GM18520 (cell line): ENCODE measurements around the gene SGPL1.
"Not testable (repeated sequence)": the region's sequence is repeated elsewhere in the genome, so short reads cannot be mapped to it uniquely, and the experiment has no call there.

ENCODE experiments used
- ATAC-seq: cut with Tn5 transposase; IDR thresholded peaks from one replicate; pipeline ENCODE4 v1.9.1; 2021; ENCODE audit not compliant: unreplicated experiment

Gene SGPL1

GRCh38 chr10:70918851-70919530, 103.2 kb downstream of the SGPL1 start:
- no peak for ATAC-seq

- ATAC-seq: not testable (repeated sequence)
These were observed 104.2 kb downstream of the SGPL1 start for GRCh38 chr10:70919906-70920305.

GRCh38 chr10:70920519-70920918, 104.8 kb downstream of the SGPL1 start:
- ATAC-seq: no peak

GRCh38 chr10:70921285-70921684, 105.5 kb downstream of the SGPL1 start:
- ATAC-seq: no peak

- no peak for ATAC-seq
These were observed 107.9 kb downstream of the SGPL1 start for GRCh38 chr10:70923696-70924095.

GRCh38 chr10:70925377-70926225, 109.9 kb downstream of the SGPL1 start:
- no peak for ATAC-seq

GRCh38 chr10:70926226-70927000, 110.7 kb downstream of the SGPL1 start:
- ATAC-seq: no peak

- ATAC-seq: no peak
These were observed 111.6 kb downstream of the SGPL1 start for GRCh38 chr10:70927189-70927943.

- ATAC-seq: no peak
These were observed 112.4 kb downstream of the SGPL1 start for GRCh38 chr10:70928140-70928539.

- no peak for ATAC-seq
These were observed 114.7 kb downstream of the SGPL1 start for GRCh38 chr10:70930263-70931000.
